Measurements from ENCODE around the gene STPG4. TPM values are rescaled to one million over a fixed set of nuclear protein-coding genes. Genes with fewer than 3 reads are reported as not detected.

The STPG4 gene
- total and polyA plus RNA-seq, 4 donors, result 0.06 to 1.0 (median 0.20) TPM

DNA sequence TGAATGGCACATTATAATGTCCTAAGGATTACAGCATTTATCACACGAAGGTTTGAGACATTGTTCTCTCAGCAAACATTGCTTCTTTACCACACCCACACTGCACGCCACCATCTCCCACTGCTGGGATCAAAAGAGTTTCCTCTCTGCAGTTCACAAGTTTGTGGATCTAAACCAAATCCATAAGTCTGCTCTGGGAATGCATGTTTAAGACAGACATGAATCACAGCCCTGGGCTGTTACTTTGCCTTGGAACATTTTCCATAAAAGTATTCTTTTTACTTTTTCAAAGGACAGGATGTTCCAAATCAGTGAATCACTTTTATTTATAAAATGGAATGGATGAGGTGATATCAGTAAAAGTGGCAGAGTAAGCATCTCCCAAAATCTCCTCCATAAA is 36.1 kb downstream of the STPG4 start:
- TF ChIP-seq, protein P1, sequence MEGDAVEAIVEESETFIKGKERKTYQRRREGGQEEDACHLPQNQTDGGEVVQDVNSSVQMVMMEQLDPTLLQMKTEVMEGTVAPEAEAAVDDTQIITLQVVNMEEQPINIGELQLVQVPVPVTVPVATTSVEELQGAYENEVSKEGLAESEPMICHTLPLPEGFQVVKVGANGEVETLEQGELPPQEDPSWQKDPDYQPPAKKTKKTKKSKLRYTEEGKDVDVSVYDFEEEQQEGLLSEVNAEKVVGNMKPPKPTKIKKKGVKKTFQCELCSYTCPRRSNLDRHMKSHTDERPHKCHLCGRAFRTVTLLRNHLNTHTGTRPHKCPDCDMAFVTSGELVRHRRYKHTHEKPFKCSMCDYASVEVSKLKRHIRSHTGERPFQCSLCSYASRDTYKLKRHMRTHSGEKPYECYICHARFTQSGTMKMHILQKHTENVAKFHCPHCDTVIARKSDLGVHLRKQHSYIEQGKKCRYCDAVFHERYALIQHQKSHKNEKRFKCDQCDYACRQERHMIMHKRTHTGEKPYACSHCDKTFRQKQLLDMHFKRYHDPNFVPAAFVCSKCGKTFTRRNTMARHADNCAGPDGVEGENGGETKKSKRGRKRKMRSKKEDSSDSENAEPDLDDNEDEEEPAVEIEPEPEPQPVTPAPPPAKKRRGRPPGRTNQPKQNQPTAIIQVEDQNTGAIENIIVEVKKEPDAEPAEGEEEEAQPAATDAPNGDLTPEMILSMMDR (IDR thresholded peaks at IDR 0.05; ENCODE audit: control extremely low read depth, extremely low read depth), result no peak
- Histone ChIP-seq H3K9me3 (ENCODE audit: control insufficient read depth in 4 of 4, insufficient read depth in 3 of 4, low read length in 3 of 4) (no peaks in the 10 kb centered on the region), H3K27ac (ENCODE audit: low read depth in 1 of 2, low read length in 1 of 2) (no peak overlapping the region), H3K27me3 (ENCODE audit: control insufficient read depth in 3 of 3, insufficient read depth in 3 of 3, low read length in 2 of 3) (no peaks in the 10 kb centered on the region), H3K4me3 (no peak overlapping the region), H3K36me3 (ENCODE audit: control insufficient read depth in 4 of 4, insufficient read depth in 4 of 4, low read length in 4 of 4) (no peaks in the 10 kb centered on the region), H3K4me1 (ENCODE audit: control insufficient read depth in 5 of 5, insufficient read depth in 5 of 5, low read length in 5 of 5) (peaks cover 0 to 5% (median 0%) of the 10 kb centered on the region in 5 donors), H3K9ac (ENCODE audit: insufficient read depth in 1 of 2, low read length in 2 of 2) (no peak overlapping the region)
- 49 to 51% methylated on average over 2 of the region's 2 CpGs for WGBS, 2 donors
- DNase-seq, result peak in 2 of 3 donors; percentile 15 to 24
- no peak for ATAC-seq (ENCODE audit: insufficient read depth, low FRiP score)

DNA sequence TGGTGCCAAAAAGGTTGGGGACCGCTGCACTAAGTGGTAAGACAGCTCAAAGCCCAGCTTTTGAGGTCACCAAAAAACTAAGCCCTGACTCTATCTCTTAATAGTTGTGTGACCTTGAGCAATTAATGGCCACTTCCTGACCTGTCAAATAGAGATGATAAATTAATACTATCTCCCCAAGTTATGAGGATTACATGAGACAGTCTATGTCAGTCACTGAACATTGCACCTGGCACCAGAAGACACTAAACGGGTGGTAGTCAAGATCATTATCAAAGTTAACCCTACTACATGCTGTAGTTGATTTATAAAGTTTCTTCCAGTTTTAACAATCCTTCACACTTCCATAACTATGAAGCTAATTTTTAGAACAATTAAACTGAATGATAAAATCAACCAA is 36.5 kb downstream of the STPG4 start:
- H3K27me3 ChIP-seq (ENCODE audit: control insufficient read depth in 3 of 3, insufficient read depth in 3 of 3, low read length in 2 of 3), result no peaks in the 10 kb centered on the region
- WGBS, 2 donors, result 60% methylated on average over 2 of the region's 2 CpGs
- no peaks in the 10 kb centered on the region for H3K9me3 ChIP-seq (ENCODE audit: control insufficient read depth in 4 of 4, insufficient read depth in 3 of 4, low read length in 3 of 4)
- no peak overlapping the region for H3K27ac ChIP-seq (ENCODE audit: low read depth in 1 of 2, low read length in 1 of 2)
- DNase-seq, result no peak
- H3K4me1 ChIP-seq (ENCODE audit: control insufficient read depth in 5 of 5, insufficient read depth in 5 of 5, low read length in 5 of 5), result peaks cover 0 to 5% (median 0%) of the 10 kb centered on the region in 5 donors
- H3K9ac ChIP-seq (ENCODE audit: insufficient read depth in 1 of 2, low read length in 2 of 2), result no peak overlapping the region
- no peak for ATAC-seq (ENCODE audit: insufficient read depth, low FRiP score)
- TF ChIP-seq, protein P1 (IDR thresholded peaks at IDR 0.05; ENCODE audit: control extremely low read depth, extremely low read depth), result no peak
- no peaks in the 10 kb centered on the region for H3K36me3 ChIP-seq (ENCODE audit: control insufficient read depth in 4 of 4, insufficient read depth in 4 of 4, low read length in 4 of 4)
- no peak overlapping the region for H3K4me3 ChIP-seq

DNA sequence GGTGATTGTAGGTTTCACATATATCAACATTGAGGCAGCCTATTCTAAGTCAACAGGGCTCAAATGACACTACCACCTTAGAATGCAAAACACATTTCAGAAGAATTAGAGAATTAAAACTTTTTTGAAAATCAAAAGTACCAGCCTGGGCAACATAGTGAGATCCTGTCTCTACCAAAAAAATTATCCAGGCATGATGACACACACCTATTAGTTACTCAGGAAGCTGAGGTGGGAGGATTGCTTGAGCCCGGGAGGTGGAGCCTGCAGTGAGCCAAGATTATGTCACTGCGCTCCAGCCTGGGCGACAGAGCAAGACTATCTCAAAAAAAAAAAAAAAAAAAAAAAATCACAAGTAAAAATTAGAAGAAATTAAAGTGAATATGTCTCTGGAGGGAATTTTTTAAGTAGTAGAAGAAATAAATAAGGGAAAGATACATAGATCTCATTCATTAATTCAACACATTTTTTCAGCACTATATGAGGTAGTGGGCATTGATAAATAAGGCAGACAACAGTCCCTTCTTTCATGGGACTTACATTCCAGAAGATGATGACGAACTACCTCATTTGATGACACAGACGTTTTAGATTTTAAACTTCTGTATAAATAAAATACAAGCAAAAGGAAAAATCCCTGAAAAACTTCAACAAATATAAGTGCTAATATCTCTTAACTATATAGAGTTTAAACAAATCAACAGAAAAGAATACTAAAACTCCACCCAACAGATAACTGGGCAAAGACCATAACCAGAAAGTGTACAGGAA is 42.3 kb downstream of the STPG4 start:
- DNase-seq (no peak), ATAC-seq (ENCODE audit: insufficient read depth, low FRiP score) (no peak)
- TF ChIP-seq, protein P1 (IDR thresholded peaks at IDR 0.05; ENCODE audit: control extremely low read depth, extremely low read depth), result no peak
- Histone ChIP-seq H3K36me3 (ENCODE audit: control insufficient read depth in 4 of 4, insufficient read depth in 4 of 4, low read length in 4 of 4) (no peaks in the 10 kb centered on the region), H3K27me3 (ENCODE audit: control insufficient read depth in 3 of 3, insufficient read depth in 3 of 3, low read length in 2 of 3) (no peaks in the 10 kb centered on the region), H3K27ac (ENCODE audit: low read depth in 1 of 2, low read length in 1 of 2) (no peak overlapping the region), H3K9me3 (ENCODE audit: control insufficient read depth in 4 of 4, insufficient read depth in 3 of 4, low read length in 3 of 4) (no peaks in the 10 kb centered on the region), H3K4me3 (no peak overlapping the region), H3K9ac (ENCODE audit: insufficient read depth in 1 of 2, low read length in 2 of 2) (no peak overlapping the region), H3K4me1 (ENCODE audit: control insufficient read depth in 5 of 5, insufficient read depth in 5 of 5, low read length in 5 of 5) (no peaks in the 10 kb centered on the region)
- WGBS, 2 donors, result 90 to 92% methylated on average over 5 of the region's 5 CpGs

All from lung (tissue), 12 donors.